H1 (cell line): ENCODE results near the gene UBL4A. TPM values are rescaled to one million over a fixed set of nuclear protein-coding genes. Genes with fewer than 3 reads are reported as not detected.

Experiments
- CTCF ChIA-PET: fragments of 300-600 bp; sonication (Branson Sonifier 250); formaldehyde crosslinking; loops from one replicate; lab custom pipeline; 2021; ENCODE audit not compliant: partially characterized antibody; lab: Charles Lee
- POLR2A ChIA-PET: fragments of 300-600 bp; sonication (Branson Sonifier 250); formaldehyde crosslinking; loops from one replicate; lab custom pipeline; 2021; ENCODE audit warnings: inconsistent platforms; ENCODE audit not compliant: partially characterized antibody; lab: Charles Lee
- DNase-seq, 2 experiments: peaks; one replicate each; pipeline versions ENCODE4 v3.0.0 to v3.0.0-alpha.2; 2010 to 2022; ENCODE audit warnings: low spot score in 2 of 2, low read depth in 1 of 2, mixed read lengths in 1 of 2
- FAIRE-seq: peaks from 2 replicates; lab custom pipeline; 2011; peaks lifted over from hg19 to GRCh38; lab: Jason Lieb, UNC
- H2AFZ ChIP-seq: 2 replicates; pipeline ENCODE4 v1.8.1; 2012; ENCODE audit warnings: low read length, inconsistent platforms
- H2AK5ac ChIP-seq: 2 replicates; pipeline ENCODE4 v1.6.1; 2013; ENCODE audit warnings: low read depth, low read length
- H2BK120ac ChIP-seq: replicated peaks from 2 replicates; pipeline ENCODE3; 2013; ENCODE audit warnings: low read depth, low read length, inconsistent platforms
- H2BK12ac ChIP-seq: 2 replicates; pipeline ENCODE4 v1.6.1; 2013; ENCODE audit warnings: low read depth, low read length
- H2BK15ac ChIP-seq: 2 replicates; pipeline ENCODE4 v1.6.1; 2013; ENCODE audit warnings: low read length
- H2BK20ac ChIP-seq: 2 replicates; pipeline ENCODE4 v1.6.1; 2013; ENCODE audit warnings: low read length
- H2BK5ac ChIP-seq: 2 replicates; pipeline ENCODE4 v1.6.1; 2013; ENCODE audit warnings: low read depth, low read length
- H3K14ac ChIP-seq: 2 replicates; pipeline ENCODE4 v1.6.1; 2013; ENCODE audit warnings: inconsistent platforms; ENCODE audit not compliant: insufficient read length
- H3K18ac ChIP-seq: 2 replicates; pipeline ENCODE4 v1.6.1; 2013; ENCODE audit warnings: low read length; ENCODE audit errors: extremely low read depth
- H3K23ac ChIP-seq: 2 replicates; pipeline ENCODE4 v1.6.1; 2013; ENCODE audit warnings: inconsistent platforms; ENCODE audit not compliant: insufficient read length
- H3K23me2 ChIP-seq: 2 replicates; pipeline ENCODE4 v1.6.1; 2013; ENCODE audit warnings: low read depth, low read length
- H3K27ac ChIP-seq: 2 replicates; pipeline ENCODE4 v1.6.1; 2011; ENCODE audit warnings: low read depth, low read length, inconsistent platforms
- H3K27me3 ChIP-seq, 4 experiments: replicated peaks in 1 of 4; 1 replicate in 1 of 4; 2 replicates in 3 of 4; pipeline versions ENCODE4 v1.6.1 to v1.8.1; 2011 to 2013; ENCODE audit warnings: low read length in 3 of 4, mild to moderate bottlenecking in 3 of 4, inconsistent platforms in 2 of 4, mixed read lengths in 2 of 4, moderate library complexity in 1 of 4; ENCODE audit not compliant: control insufficient read depth in 3 of 4, insufficient read depth in 3 of 4; ENCODE audit errors: extremely low read depth in 1 of 4
- H3K36me3 ChIP-seq, 4 experiments: 2 replicates each; pipeline versions ENCODE4 v1.6.1 to v1.8.1; 2011 to 2013; ENCODE audit warnings: mild to moderate bottlenecking in 4 of 4, low read length in 3 of 4, moderate library complexity in 2 of 4, control low read depth in 1 of 4, inconsistent platforms in 1 of 4; ENCODE audit not compliant: insufficient read depth in 4 of 4, control insufficient read depth in 2 of 4
- H3K4ac ChIP-seq: replicated peaks from 2 replicates; pipeline ENCODE3; 2013; ENCODE audit warnings: low read length, low read depth, mixed read lengths, inconsistent platforms; ENCODE audit not compliant: insufficient read length
- H3K4me1 ChIP-seq, 4 experiments: replicated peaks in 1 of 4; 1 replicate in 1 of 4; 2 replicates in 3 of 4; pipeline versions ENCODE4 v1.6.1 to v1.8.1; 2011 to 2013; ENCODE audit warnings: low read length in 3 of 4, inconsistent platforms in 2 of 4, mixed read lengths in 1 of 4; ENCODE audit not compliant: insufficient read depth in 4 of 4, control insufficient read depth in 3 of 4
- H3K4me2 ChIP-seq, 2 experiments: 2 replicates each; pipeline versions ENCODE4 v1.6.1 to v1.8.1; 2011 to 2013; ENCODE audit warnings: low read depth in 2 of 2, low read length in 2 of 2, control low read depth in 1 of 2, inconsistent platforms in 1 of 2, mild to moderate bottlenecking in 1 of 2; ENCODE audit not compliant: insufficient read depth in 1 of 2
- H3K4me3 ChIP-seq, 4 experiments: fragments of 200-600, 300-600 bp in 1 of 4; sonication (generic), shearing (Covaris generic), sonication (Bioruptor Twin) in 1 of 4; 2 replicates each; pipeline versions ENCODE4 v1.5.1 to v1.8.1; 2011 to 2016; ENCODE audit warnings: low read length in 4 of 4, low read depth in 3 of 4, control low read depth in 2 of 4, inconsistent platforms in 2 of 4, mild to moderate bottlenecking in 2 of 4, mixed read lengths in 1 of 4, moderate library complexity in 1 of 4; ENCODE audit not compliant: insufficient read depth in 2 of 4; ENCODE audit errors: extremely low read depth in 1 of 4
- H3K56ac ChIP-seq: replicated peaks from 2 replicates; pipeline ENCODE3; 2013; ENCODE audit warnings: low read depth, mild to moderate bottlenecking, mixed read lengths, low read length, inconsistent platforms; ENCODE audit not compliant: insufficient read length
- H3K79me1 ChIP-seq: 2 replicates; pipeline ENCODE4 v1.6.1; 2013; ENCODE audit warnings: low read depth, low read length, control low read depth
- H3K79me2 ChIP-seq, 2 experiments: 2 replicates each; pipeline versions ENCODE4 v1.6.1 to v1.8.1; 2012 to 2013; ENCODE audit warnings: low read length in 2 of 2, mild to moderate bottlenecking in 2 of 2, inconsistent platforms in 1 of 2; ENCODE audit not compliant: insufficient read depth in 2 of 2, control insufficient read depth in 1 of 2
- H3K9ac ChIP-seq, 4 experiments: replicated peaks in 1 of 4; 1 replicate in 1 of 4; 2 replicates in 3 of 4; pipeline versions ENCODE4 v1.6.1 to v1.8.1; 2011 to 2013; ENCODE audit warnings: low read depth in 3 of 4, low read length in 3 of 4, control low read depth in 2 of 4, mild to moderate bottlenecking in 2 of 4, moderate library complexity in 2 of 4, inconsistent platforms in 1 of 4; ENCODE audit errors: extremely low read depth in 1 of 4
- H3K9me3 ChIP-seq, 2 experiments: 2 replicates each; pipeline versions ENCODE4 v1.6.1 to v1.8.1; 2012 to 2013; ENCODE audit warnings: mild to moderate bottlenecking in 2 of 2, moderate library complexity in 2 of 2, control low read depth in 1 of 2, inconsistent platforms in 1 of 2, low read depth in 1 of 2, low read length in 1 of 2, mixed read lengths in 1 of 2; ENCODE audit not compliant: insufficient read depth in 2 of 2
- H4K20me1 ChIP-seq, 2 experiments: replicated peaks in 1 of 2; 2 replicates each; pipeline versions ENCODE3 to v1.8.1; 2011 to 2013; ENCODE audit warnings: inconsistent platforms in 2 of 2, low read length in 2 of 2, mild to moderate bottlenecking in 1 of 2; ENCODE audit not compliant: insufficient read depth in 2 of 2, control insufficient read depth in 1 of 2
- H4K5ac ChIP-seq: 2 replicates; pipeline ENCODE4 v1.6.1; 2013; ENCODE audit warnings: low read length, low read depth, mixed read lengths, inconsistent platforms; ENCODE audit not compliant: insufficient read length
- H4K8ac ChIP-seq: 2 replicates; pipeline ENCODE4 v1.8.0; 2013; ENCODE audit warnings: mild to moderate bottlenecking, moderate library complexity, low read length, inconsistent platforms; ENCODE audit not compliant: insufficient read depth; ENCODE audit errors: extremely low read depth
- H4K91ac ChIP-seq: replicated peaks from 2 replicates; pipeline ENCODE3; 2013; ENCODE audit warnings: low read length, mixed read lengths, inconsistent platforms; ENCODE audit not compliant: insufficient read length
- ASH2L ChIP-seq: fragments of 200-600, 300-600 bp; sonication (generic); IDR thresholded peaks from one replicate; pipeline ENCODE4 v1.7.1; 2017; ENCODE audit warnings: low read length
- EP300 ChIP-seq, 2 experiments: IDR thresholded peaks; 1 replicate in 1 of 2; 2 replicates in 1 of 2; pipeline ENCODE4 v1.6.1; 2011 to 2012; ENCODE audit warnings: low read depth in 2 of 2, low read length in 2 of 2, mild to moderate bottlenecking in 2 of 2, borderline replicate concordance in 1 of 2, inconsistent platforms in 1 of 2, moderate library complexity in 1 of 2
- MAFK ChIP-seq: IDR thresholded peaks from 2 replicates; pipeline ENCODE4 v1.6.1; 2012; ENCODE audit warnings: low read depth, mild to moderate bottlenecking, improper control_type of control experiment, low read length
- POLR2A ChIP-seq, 2 experiments: IDR thresholded peaks; 1 replicate in 1 of 2; 2 replicates in 1 of 2; pipeline ENCODE4 v1.6.1; 2011; ENCODE audit warnings: low read depth in 2 of 2, low read length in 2 of 2, mild to moderate bottlenecking in 2 of 2; ENCODE audit errors: control extremely low read depth in 1 of 2
- POU5F1 ChIP-seq: IDR thresholded peaks from 2 replicates; pipeline ENCODE4 v1.6.1; 2011; ENCODE audit warnings: low read depth, mild to moderate bottlenecking, low read length, moderate library complexity
- YY1 ChIP-seq: IDR thresholded peaks from 2 replicates; pipeline ENCODE4 v1.6.1; 2011; ENCODE audit warnings: low read depth, mild to moderate bottlenecking, low read length
- ZNF274 ChIP-seq: IDR thresholded peaks from 2 replicates; pipeline ENCODE4 v1.7.0; 2012; ENCODE audit warnings: low read length, borderline replicate concordance; ENCODE audit errors: extremely low read depth
- WGBS, 2 experiments: shearing (Covaris generic) in 1 of 2; methylation state at CpG; one replicate each; pipeline versions ENCODE4 v1.1.6 to v1.1.7; 2013 to 2015; ENCODE audit warnings: low lambda C conversion rate in 2 of 2, mixed read lengths in 2 of 2, inconsistent platforms in 1 of 2, low coverage in 1 of 2, missing lambda C conversion rate in 1 of 2; ENCODE audit not compliant: insufficient replicate concordance in 2 of 2, insufficient coverage in 1 of 2, insufficient read length in 1 of 2; ENCODE audit errors: extremely low coverage in 1 of 2, missing lambda C conversion rate in 1 of 2; 5-methylcytosine and 5-hydroxymethylcytosine counted together
- polyA plus RNA-seq, 7 experiments: library from polyadenylated mRNA; depleted of rRNA in 3 of 7; stranded (reverse) in 5 of 7; unstranded in 2 of 7; fragments of >200 nt in 5 of 7; fragments of 200-250 nt in 2 of 7; gene quantifications; 1 replicate in 5 of 7; 2 replicates in 1 of 7; 4 replicates in 1 of 7; pipeline versions ENCODE4 v1.2.1 to v1.2.3, GENCODE V29; 2011 to 2013; ENCODE audit warnings: missing spikeins in 2 of 7, mixed read lengths in 2 of 7
- total RNA-seq: library from RNA; stranded (reverse); fragmentation: NEBNext Ultra II Directional; extraction: Animal tissue kit (Norgen Biotek cat#: 25700); gene quantifications from 2 replicates; pipeline ENCODE4 v1.2.1, GENCODE V29; 2021

UBL4A gene
- total and polyA plus RNA-seq, 2 of the 8 experiments (the other 6 are each of a cell fraction or from before 2014, with no cell fraction given): 23.1 to 31.7 TPM

- no peak for DNase-seq
- no peak overlapping the region for H3K4ac ChIP-seq
- ChIA-PET POLR2A (interaction anchor here (1.0 to 1.4 kb wide), 2 partner anchors 10 to 42 kb away, joined by 3 read pairs; no protein-coding TSS in a partner anchor), CTCF (interaction anchor here (1.0 kb wide), 2 partner anchors 20 to 66 kb away, joined by 3 read pairs; no protein-coding TSS in a partner anchor)
- no peak overlapping the region for H3K18ac ChIP-seq
- no peak overlapping the region for H2AK5ac ChIP-seq
- FAIRE-seq: no peak
- no peak overlapping the region for H3K56ac ChIP-seq
- no peak overlapping the region for H4K8ac ChIP-seq
- H3K9me3 ChIP-seq: no peaks in the 10 kb centered on the region
- H3K14ac ChIP-seq: no peak overlapping the region
- no peaks in the 10 kb centered on the region for H3K79me2 ChIP-seq
- no peak overlapping the region for H3K23ac ChIP-seq
- no peak overlapping the region for H2BK15ac ChIP-seq
- H4K5ac ChIP-seq: no peak overlapping the region
- no peak overlapping the region for H4K91ac ChIP-seq
- no peaks in the 10 kb centered on the region for H3K79me1 ChIP-seq
- H4K20me1 ChIP-seq: no peaks in the 10 kb centered on the region
- no CpG with 5 or more reads among the region's 14 CpGs for WGBS, 2 experiments
- no peak overlapping the region for H2AFZ ChIP-seq
- H2BK12ac ChIP-seq: no peak overlapping the region
- H3K4me1 ChIP-seq: no peaks in the 10 kb centered on the region
- H3K9ac ChIP-seq: no peak overlapping the region
- H3K27ac ChIP-seq: no peak overlapping the region
- H3K36me3 ChIP-seq: peaks cover 0 to 29% (median 7%) of the 10 kb centered on the region in 4 experiments; a peak in 6 of 8 replicates
- H3K27me3 ChIP-seq: no peaks in the 10 kb centered on the region
- no peak overlapping the region for H2BK20ac ChIP-seq
- H3K4me2 ChIP-seq: no peak overlapping the region
- TF ChIP-seq MAFK (no peak), EP300 (IDR thresholded peaks at IDR 0.05; ENCODE audit: borderline replicate concordance in 1 of 2, low read depth in 2 of 2, low read length in 2 of 2) (no peak), ASH2L (no peak), YY1 (no peak), POLR2A (IDR thresholded peaks at IDR 0.05; ENCODE audit: control extremely low read depth in 1 of 2, low read depth in 2 of 2, low read length in 2 of 2) (no peak), POU5F1 (no peak), ZNF274 (no peak)
- no peak overlapping the region for H3K4me3 ChIP-seq
- H2BK120ac ChIP-seq: no peak overlapping the region
- H2BK5ac ChIP-seq: no peak overlapping the region
- no peaks in the 10 kb centered on the region for H3K23me2 ChIP-seq
Measured at GRCh38 chrX:154465601-154466000, 20.8 kb downstream of the UBL4A start.
